ENCODE results near the gene UNKL.

The UNKL gene

DNA sequence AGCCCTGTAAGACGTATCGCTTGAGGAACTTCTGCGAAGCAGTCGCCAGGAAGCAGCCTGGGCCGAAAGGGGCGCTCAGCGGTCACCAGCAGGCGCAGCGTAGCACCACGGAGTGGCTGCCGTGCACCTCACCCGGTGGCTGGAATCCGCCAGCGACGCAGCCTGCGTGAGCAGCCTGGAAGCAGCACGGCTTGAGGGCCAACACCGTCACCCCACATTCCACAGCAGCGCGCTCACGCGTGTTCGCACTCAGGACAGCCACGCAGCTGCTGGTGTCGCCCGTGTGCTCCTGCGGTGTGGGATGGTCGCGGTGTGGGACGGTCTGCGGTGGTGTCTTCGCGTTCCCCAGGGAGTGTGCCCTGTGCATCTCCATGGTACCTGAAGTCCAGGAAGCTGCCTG is 95.5 kb downstream of the UNKL start:
- Histone ChIP-seq H3K4me1 (ENCODE audit: control insufficient read depth, insufficient read depth, low read length, unreplicated experiment) (no peaks in the 10 kb centered on the region), H3K4me3 (ENCODE audit: low read depth, low read length) (no peak overlapping the region), H3K36me3 (ENCODE audit: insufficient read depth, low read length) (peaks cover 40% of the 10 kb centered on the region; the same call in 1 of the 2 replicates), H3K27ac (ENCODE audit: low read depth, low read length) (no peak overlapping the region), H3K79me2 (ENCODE audit: control insufficient read depth, insufficient read depth, low read length, unreplicated experiment) (peaks cover 41% of the 10 kb centered on the region), H2AFZ (ENCODE audit: low read length, unreplicated experiment) (no peak overlapping the region), H3K27me3 (ENCODE audit: insufficient read depth, low read length) (no peaks in the 10 kb centered on the region)

DNA sequence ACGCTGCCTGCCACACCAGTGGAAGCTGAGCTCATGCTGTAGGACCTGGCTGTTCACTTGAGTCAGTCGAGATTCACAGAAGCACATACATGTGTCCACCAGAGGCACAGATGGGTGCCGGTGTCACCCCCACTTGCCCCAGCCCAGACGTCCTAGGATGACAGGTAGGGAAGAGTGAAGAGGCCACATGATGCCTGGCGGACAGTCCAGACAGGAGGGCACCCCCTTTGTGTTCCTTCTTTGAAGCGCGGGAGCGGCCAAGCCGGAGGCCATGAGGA is 96.3 kb downstream of the UNKL start:
- H3K27ac ChIP-seq (ENCODE audit: low read depth, low read length), result no peak overlapping the region
- no peak overlapping the region for H2AFZ ChIP-seq (ENCODE audit: low read length, unreplicated experiment)
- peaks cover 40% of the 10 kb centered on the region; the same call in 1 of the 2 replicates for H3K36me3 ChIP-seq (ENCODE audit: insufficient read depth, low read length)
- peaks cover 49% of the 10 kb centered on the region for H3K79me2 ChIP-seq (ENCODE audit: control insufficient read depth, insufficient read depth, low read length, unreplicated experiment)
- H3K4me3 ChIP-seq (ENCODE audit: low read depth, low read length), result no peak overlapping the region
- no peaks in the 10 kb centered on the region for H3K27me3 ChIP-seq (ENCODE audit: insufficient read depth, low read length)
- no peaks in the 10 kb centered on the region for H3K4me1 ChIP-seq (ENCODE audit: control insufficient read depth, insufficient read depth, low read length, unreplicated experiment)

DNA sequence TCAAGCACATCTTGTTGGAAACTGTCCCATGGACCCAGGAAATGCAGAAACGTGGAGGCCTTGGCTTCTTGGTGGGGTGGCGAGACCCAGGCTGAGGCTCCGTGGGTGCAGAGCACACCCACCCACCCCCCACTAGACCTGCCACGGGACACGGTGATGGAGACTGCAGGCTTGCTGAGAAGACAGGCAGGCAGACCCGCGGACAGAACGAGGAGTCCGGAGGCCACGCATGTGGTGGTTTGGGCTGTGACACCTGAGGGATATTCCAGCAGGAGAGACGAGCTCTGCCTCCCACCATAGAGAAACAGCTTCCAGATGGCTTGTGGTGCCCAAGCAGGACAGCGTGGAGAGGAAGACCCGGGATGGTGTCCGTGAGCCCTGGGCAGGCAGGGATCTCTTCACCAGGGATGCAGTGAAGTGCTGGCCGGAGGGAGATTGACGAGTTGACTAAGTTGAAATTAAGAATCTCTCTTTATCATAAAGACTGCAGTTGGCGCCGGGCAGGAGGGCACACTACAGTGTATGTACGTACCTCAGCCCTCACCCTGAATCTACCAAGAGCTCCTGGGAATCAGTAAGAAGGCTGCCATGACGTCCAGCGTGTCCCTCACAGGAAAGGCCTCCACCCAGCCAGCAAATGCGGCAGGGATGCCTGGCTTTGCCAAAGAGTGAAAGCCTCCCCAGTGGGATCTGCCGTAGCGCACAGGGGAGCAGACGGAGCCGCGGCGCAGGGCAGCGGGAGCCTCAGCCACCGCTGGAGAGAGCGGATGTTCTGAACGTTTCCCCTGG is 96.8 kb downstream of the UNKL start:
- no peaks in the 10 kb centered on the region for H3K27me3 ChIP-seq (ENCODE audit: insufficient read depth, low read length)
- no peak overlapping the region for H3K4me3 ChIP-seq (ENCODE audit: low read depth, low read length)
- no peak overlapping the region for H2AFZ ChIP-seq (ENCODE audit: low read length, unreplicated experiment)
- peaks cover 1% of the 10 kb centered on the region for H3K4me1 ChIP-seq (ENCODE audit: control insufficient read depth, insufficient read depth, low read length, unreplicated experiment)
- no peak overlapping the region for H3K27ac ChIP-seq (ENCODE audit: low read depth, low read length)
- H3K79me2 ChIP-seq (ENCODE audit: control insufficient read depth, insufficient read depth, low read length, unreplicated experiment), result peaks cover 54% of the 10 kb centered on the region
- peaks cover 44% of the 10 kb centered on the region; the same call in 1 of the 2 replicates for H3K36me3 ChIP-seq (ENCODE audit: insufficient read depth, low read length)

GRCh38 chr16:1316033-1316405 is 98.5 kb downstream of the UNKL start:
- peaks cover 18% of the 10 kb centered on the region for H3K4me1 ChIP-seq (ENCODE audit: control insufficient read depth, insufficient read depth, low read length, unreplicated experiment)
- no peaks in the 10 kb centered on the region for H3K27me3 ChIP-seq (ENCODE audit: insufficient read depth, low read length)
- H2AFZ ChIP-seq (ENCODE audit: low read length, unreplicated experiment), result no peak overlapping the region
- H3K4me3 ChIP-seq (ENCODE audit: low read depth, low read length), result no peak overlapping the region
- peaks cover 47% of the 10 kb centered on the region; the same call in 1 of the 2 replicates for H3K36me3 ChIP-seq (ENCODE audit: insufficient read depth, low read length)
- H3K79me2 ChIP-seq (ENCODE audit: control insufficient read depth, insufficient read depth, low read length, unreplicated experiment), result peaks cover 71% of the 10 kb centered on the region
- no peak overlapping the region for H3K27ac ChIP-seq (ENCODE audit: low read depth, low read length)

- Histone ChIP-seq H3K27ac (ENCODE audit: low read depth, low read length) (no peak overlapping the region), H2AFZ (ENCODE audit: low read length, unreplicated experiment) (no peak overlapping the region), H3K79me2 (ENCODE audit: control insufficient read depth, insufficient read depth, low read length, unreplicated experiment) (peaks cover 77% of the 10 kb centered on the region), H3K4me1 (ENCODE audit: control insufficient read depth, insufficient read depth, low read length, unreplicated experiment) (peaks cover 22% of the 10 kb centered on the region), H3K36me3 (ENCODE audit: insufficient read depth, low read length) (peaks cover 45% of the 10 kb centered on the region; the same call in 1 of the 2 replicates), H3K4me3 (ENCODE audit: low read depth, low read length) (no peak overlapping the region), H3K27me3 (ENCODE audit: insufficient read depth, low read length) (no peaks in the 10 kb centered on the region)
Observed at GRCh38 chr16:1315081-1316032, 99.1 kb downstream of the UNKL start.

- H3K4me1 ChIP-seq (ENCODE audit: control insufficient read depth, insufficient read depth, low read length, unreplicated experiment), result peaks cover 22% of the 10 kb centered on the region
- H3K79me2 ChIP-seq (ENCODE audit: control insufficient read depth, insufficient read depth, low read length, unreplicated experiment), result peaks cover 83% of the 10 kb centered on the region
- no peak overlapping the region for H3K27ac ChIP-seq (ENCODE audit: low read depth, low read length)
- no peaks in the 10 kb centered on the region for H3K27me3 ChIP-seq (ENCODE audit: insufficient read depth, low read length)
- H2AFZ ChIP-seq (ENCODE audit: low read length, unreplicated experiment), result no peak overlapping the region
- H3K4me3 ChIP-seq (ENCODE audit: low read depth, low read length), result no peak overlapping the region
- H3K36me3 ChIP-seq (ENCODE audit: insufficient read depth, low read length), result peaks cover 38% of the 10 kb centered on the region; the same call in 1 of the 2 replicates
Observed at GRCh38 chr16:1314399-1315068, 100.0 kb downstream of the UNKL start.

DNA sequence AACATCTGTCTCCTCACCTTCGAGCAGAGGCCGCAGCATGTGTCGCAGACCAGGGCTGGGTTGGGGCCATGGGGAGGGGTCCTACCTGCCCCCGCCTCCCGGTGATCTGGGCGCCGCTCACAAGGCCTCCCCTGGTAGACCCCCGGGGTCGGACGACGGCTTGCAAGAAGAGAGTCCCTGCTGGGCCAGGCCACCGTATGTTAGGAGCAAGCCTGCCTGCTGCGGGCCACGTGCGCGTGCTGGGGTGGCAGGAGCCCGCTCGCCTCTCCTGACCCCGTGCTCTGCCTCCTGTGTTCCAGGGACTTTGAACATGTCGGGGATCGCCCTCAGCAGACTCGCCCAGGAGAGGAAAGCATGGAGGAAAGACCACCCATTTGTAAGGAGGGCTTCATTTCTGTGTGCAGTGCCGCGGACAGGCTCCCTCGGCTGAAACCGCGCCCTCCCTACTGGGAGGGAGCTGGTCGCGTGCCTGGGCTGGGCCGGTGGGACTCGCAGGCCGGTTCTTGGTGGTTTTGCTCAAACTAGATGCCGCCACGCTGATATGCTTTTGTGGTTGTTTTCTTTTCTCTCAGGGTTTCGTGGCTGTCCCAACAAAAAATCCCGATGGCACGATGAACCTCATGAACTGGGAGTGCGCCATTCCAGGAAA is 100.7 kb downstream of the UNKL start:
- H3K79me2 ChIP-seq (ENCODE audit: control insufficient read depth, insufficient read depth, low read length, unreplicated experiment), result peaks cover 80% of the 10 kb centered on the region

More for the DNA sequence above, 100.7 kb downstream of the UNKL start:
- H3K36me3 ChIP-seq (ENCODE audit: insufficient read depth, low read length), result peaks cover 31% of the 10 kb centered on the region; the same call in 1 of the 2 replicates
- H3K27me3 ChIP-seq (ENCODE audit: insufficient read depth, low read length), result no peaks in the 10 kb centered on the region
- peaks cover 22% of the 10 kb centered on the region for H3K4me1 ChIP-seq (ENCODE audit: control insufficient read depth, insufficient read depth, low read length, unreplicated experiment)
- no peak overlapping the region for H3K27ac ChIP-seq (ENCODE audit: low read depth, low read length)
- no peak overlapping the region for H2AFZ ChIP-seq (ENCODE audit: low read length, unreplicated experiment)
- no peak overlapping the region for H3K4me3 ChIP-seq (ENCODE audit: low read depth, low read length)
